H1 (cell line): ENCODE measurements around the gene SLC16A11. TPM values are rescaled to one million over a fixed set of nuclear protein-coding genes. Genes with fewer than 3 reads are reported as not detected.

ENCODE experiments used
- CREB1 ChIP-seq: IDR thresholded peaks from 2 replicates; pipeline ENCODE4 v1.6.1; 2012; ENCODE audit warnings: inconsistent platforms
- JUND ChIP-seq: IDR thresholded peaks from 2 replicates; pipeline ENCODE4 v1.6.1; 2011; ENCODE audit warnings: mild to moderate bottlenecking, improper control_type of control experiment, low read length
- SP1 ChIP-seq: IDR thresholded peaks from 2 replicates; pipeline ENCODE4 v1.6.1; 2011; ENCODE audit warnings: low read depth, low read length
- SUZ12 ChIP-seq: fragments of 200-600 bp; sonication (generic); IDR thresholded peaks from 2 replicates; pipeline ENCODE4 v1.6.1; 2012; ENCODE audit warnings: mild to moderate bottlenecking, inconsistent platforms, low read length, moderate library complexity, mixed read lengths
- TAF7 ChIP-seq: optimal IDR thresholded peaks from 2 replicates; pipeline ENCODE3; 2011; ENCODE audit warnings: low read depth, mild to moderate bottlenecking, inconsistent platforms, low read length, moderate library complexity, borderline replicate concordance
- TBP ChIP-seq: IDR thresholded peaks from 2 replicates; pipeline ENCODE4 v1.6.1; 2011; ENCODE audit warnings: low read depth, low read length, improper control_type of control experiment
- ZNF274 ChIP-seq: IDR thresholded peaks from 2 replicates; pipeline ENCODE4 v1.7.0; 2012; ENCODE audit warnings: low read length, borderline replicate concordance; ENCODE audit errors: extremely low read depth
- polyA plus RNA-seq, 7 experiments: library from polyadenylated mRNA; depleted of rRNA in 3 of 7; stranded (reverse) in 5 of 7; unstranded in 2 of 7; fragments of >200 nt in 5 of 7; fragments of 200-250 nt in 2 of 7; gene quantifications; 1 replicate in 5 of 7; 2 replicates in 1 of 7; 4 replicates in 1 of 7; pipeline versions ENCODE4 v1.2.1 to v1.2.3, GENCODE V29; 2011 to 2013; ENCODE audit warnings: missing spikeins in 2 of 7, mixed read lengths in 2 of 7
- total RNA-seq: library from RNA; stranded (reverse); fragmentation: NEBNext Ultra II Directional; extraction: Animal tissue kit (Norgen Biotek cat#: 25700); gene quantifications from 2 replicates; pipeline ENCODE4 v1.2.1, GENCODE V29; 2021
- TF ChIP-seq, protein P1 (sequence below): IDR thresholded peaks from 2 replicates; pipeline ENCODE4 v1.6.1; 2011; ENCODE audit warnings: low read length, improper control_type of control experiment
- TF ChIP-seq, protein P2 (sequence below): IDR thresholded peaks from 2 replicates; pipeline ENCODE4 v1.6.1; 2012; ENCODE audit warnings: inconsistent platforms

The SLC16A11 gene
- total and polyA plus RNA-seq, 2 of the 8 experiments (the other 6 are each of a cell fraction or from before 2014, with no cell fraction given) = 0.35 to 0.39 TPM

DNA sequence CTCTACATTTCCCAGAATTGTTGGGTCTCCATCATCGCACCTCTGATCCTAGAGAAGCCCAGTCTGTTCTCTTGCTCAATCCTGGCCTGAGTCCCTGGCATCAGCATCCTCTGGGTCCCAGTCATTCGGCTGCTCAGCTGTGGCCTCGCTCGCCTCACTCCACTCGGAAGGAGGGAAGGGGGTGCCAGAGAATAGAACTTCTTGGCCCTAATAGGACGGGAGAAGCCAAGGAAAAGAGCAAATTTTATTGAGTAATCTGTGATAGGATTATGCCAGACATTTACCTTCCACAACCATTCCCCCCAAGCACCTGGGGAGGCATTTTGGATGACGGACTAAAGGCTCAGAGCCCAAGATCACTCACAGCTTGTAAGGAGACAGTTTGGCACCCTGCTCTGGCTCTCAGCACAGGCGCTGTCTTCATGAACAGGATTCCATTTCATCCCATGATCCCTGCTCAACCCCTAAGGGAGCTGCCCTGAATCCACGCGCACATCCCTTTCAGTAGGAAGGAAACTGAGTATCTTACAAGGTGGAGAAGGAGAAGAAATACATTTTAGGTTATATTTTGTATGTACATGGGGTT is 36.7 kb upstream of the SLC16A11 start (continued):
- TF ChIP-seq, protein P1, sequence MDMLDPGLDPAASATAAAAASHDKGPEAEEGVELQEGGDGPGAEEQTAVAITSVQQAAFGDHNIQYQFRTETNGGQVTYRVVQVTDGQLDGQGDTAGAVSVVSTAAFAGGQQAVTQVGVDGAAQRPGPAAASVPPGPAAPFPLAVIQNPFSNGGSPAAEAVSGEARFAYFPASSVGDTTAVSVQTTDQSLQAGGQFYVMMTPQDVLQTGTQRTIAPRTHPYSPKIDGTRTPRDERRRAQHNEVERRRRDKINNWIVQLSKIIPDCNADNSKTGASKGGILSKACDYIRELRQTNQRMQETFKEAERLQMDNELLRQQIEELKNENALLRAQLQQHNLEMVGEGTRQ = no peak
- TF ChIP-seq TAF7 (no peak), TBP (no peak), JUND (no peak), SP1 (no peak), CREB1 (no peak), ZNF274 (no peak), SUZ12 (no peak)
- TF ChIP-seq, protein P2, sequence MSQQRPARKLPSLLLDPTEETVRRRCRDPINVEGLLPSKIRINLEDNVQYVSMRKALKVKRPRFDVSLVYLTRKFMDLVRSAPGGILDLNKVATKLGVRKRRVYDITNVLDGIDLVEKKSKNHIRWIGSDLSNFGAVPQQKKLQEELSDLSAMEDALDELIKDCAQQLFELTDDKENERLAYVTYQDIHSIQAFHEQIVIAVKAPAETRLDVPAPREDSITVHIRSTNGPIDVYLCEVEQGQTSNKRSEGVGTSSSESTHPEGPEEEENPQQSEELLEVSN = no peak
